GM12874 (cell line): Measurements from ENCODE around the gene ASB5.

ENCODE experiments used
- TF ChIP-seq, protein P1 (sequence below): IDR thresholded peaks from 2 replicates; pipeline ENCODE4 v1.5.1; 2011; ENCODE audit warnings: low read depth, mild to moderate bottlenecking, control low read depth, low read length, moderate library complexity; ENCODE audit not compliant: insufficient read depth

ASB5 gene

DNA sequence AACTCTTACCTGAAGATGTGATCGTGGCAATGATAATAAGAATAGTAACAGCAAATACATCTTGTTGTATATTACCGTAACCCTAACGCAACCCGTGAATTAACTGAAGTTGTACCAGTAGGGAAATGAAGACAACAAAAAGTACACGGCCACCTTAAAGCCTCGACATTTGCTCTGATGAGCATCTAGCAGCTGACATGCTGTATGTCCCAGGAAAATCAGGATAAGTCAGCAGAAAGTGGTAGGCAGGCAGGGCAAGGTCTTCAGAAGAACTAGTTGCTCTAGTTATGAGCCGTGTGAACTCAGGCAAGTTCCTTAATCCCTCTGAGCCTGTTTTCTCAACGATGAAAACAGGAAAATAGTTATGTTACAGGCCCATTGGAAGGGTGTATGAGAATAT lies 7.7 kb upstream of the ASB5 start:
- TF ChIP-seq, protein P1, sequence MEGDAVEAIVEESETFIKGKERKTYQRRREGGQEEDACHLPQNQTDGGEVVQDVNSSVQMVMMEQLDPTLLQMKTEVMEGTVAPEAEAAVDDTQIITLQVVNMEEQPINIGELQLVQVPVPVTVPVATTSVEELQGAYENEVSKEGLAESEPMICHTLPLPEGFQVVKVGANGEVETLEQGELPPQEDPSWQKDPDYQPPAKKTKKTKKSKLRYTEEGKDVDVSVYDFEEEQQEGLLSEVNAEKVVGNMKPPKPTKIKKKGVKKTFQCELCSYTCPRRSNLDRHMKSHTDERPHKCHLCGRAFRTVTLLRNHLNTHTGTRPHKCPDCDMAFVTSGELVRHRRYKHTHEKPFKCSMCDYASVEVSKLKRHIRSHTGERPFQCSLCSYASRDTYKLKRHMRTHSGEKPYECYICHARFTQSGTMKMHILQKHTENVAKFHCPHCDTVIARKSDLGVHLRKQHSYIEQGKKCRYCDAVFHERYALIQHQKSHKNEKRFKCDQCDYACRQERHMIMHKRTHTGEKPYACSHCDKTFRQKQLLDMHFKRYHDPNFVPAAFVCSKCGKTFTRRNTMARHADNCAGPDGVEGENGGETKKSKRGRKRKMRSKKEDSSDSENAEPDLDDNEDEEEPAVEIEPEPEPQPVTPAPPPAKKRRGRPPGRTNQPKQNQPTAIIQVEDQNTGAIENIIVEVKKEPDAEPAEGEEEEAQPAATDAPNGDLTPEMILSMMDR = no peak

DNA sequence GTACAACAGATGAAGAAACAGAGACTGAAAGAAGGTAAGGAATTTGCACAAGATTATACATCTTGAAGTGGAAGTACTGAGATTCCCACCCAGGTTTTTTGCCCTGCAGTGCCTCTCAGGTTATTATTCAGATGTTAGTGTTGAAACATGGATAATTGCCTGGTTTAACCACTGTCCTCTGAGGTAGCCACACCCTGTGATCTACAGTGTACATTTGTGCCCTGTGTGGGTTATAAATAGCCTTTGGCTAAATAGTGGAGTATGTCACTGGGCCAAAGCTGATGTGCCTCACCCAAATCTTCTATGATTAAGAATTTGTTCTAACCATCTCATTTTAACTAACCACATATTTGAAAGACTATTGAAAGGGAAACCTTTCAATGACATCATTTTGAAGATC lies 5.4 kb upstream of the ASB5 start:
- TF ChIP-seq, protein P1 = no peak

DNA sequence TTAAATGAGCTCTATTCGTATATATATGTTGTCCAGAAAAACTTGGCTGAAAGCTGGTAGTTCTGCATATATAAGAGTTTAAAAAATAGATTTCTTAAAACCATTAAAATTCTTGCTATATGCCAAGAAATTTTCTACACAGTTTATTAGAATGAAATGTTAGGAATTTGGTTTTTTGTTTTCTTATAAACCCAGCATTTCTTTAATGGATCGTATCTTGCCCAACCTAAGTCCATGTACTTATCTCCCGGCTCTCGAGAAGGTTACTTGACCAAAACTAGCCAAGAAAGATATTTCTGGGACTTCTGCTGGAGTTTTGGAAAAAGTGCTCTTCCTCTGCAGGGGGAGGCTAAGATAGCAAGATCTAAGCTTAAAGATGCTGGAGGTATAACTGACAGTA lies 4.7 kb upstream of the ASB5 start:
- TF ChIP-seq, protein P1 = no peak

DNA sequence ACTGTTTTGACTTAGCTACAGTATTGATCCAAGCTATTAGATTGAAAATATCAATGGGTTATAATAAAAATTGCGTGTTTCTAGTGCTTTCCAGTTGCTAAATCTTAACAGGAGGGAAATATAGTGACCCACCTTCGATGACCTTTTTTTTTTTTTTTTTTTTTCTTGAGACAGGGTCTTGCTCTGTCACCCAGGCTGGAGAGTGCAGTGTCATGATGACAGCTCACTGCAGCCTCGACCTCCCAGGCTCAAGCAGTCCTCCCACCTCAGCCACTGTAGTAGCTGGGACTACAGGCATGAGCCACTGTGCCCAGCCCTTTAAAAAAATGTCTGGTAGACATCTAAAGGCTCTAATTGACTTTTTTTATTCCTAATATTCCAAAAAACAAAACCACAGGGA lies 3.8 kb upstream of the ASB5 start:
- TF ChIP-seq, protein P1 = no peak

DNA sequence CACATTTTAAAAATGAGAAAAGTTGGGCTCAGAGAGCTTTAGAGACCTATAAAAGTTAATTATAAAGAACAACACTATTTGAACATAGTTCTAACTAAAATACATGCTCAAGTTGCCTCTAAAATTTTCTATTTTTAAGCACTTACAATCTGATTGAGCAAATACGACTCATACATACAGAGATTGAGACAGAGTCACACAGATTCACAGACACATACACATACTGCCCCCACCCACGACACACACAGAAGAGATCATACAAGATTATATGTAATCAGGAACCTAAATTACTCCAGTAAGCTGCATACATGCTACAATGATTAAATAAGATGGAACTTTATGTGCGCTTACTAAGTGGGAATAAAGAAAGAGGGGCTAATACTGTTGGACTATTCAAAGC lies 2.7 kb upstream of the ASB5 start:
- TF ChIP-seq, protein P1 = no peak

DNA sequence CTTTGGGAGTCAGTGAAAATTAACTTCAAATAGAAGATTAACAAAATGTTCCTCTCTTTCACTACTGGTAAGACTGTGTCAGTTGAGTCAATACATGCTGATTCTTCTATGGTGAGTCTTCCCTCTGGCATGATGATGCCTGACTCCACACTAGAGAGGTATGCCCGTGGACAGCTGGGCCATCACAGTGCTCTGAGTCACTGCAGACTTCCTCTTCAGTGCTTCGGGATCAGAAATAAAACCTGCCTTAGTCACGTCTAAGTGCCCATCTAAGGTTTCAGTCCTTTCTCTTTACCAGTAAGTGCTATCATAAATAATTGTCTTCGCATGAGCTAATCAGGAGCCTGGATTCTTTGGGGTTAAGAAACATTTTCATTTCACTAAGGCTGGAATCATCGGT lies 1.6 kb upstream of the ASB5 start:
- TF ChIP-seq, protein P1 = no peak

DNA sequence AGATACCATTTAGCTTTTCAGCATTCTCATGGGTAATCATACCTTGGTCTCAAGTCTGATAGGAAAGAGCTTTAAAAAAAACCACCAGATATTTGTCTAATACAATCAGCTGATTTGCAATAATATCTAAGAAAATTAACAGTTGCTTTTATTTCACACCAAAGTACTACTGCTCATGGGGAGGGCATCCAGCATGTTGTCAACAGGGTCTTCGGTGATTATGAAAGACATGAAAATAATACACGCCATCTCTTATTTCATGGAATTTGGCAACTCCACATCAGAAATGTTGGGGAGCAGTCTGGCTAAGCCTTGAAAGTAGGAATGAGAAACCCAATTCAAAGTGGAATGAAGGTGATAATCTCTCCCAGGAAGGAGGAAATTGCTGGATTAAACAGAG lies 3.0 kb downstream of the ASB5 start:
- TF ChIP-seq, protein P1 = no peak

DNA sequence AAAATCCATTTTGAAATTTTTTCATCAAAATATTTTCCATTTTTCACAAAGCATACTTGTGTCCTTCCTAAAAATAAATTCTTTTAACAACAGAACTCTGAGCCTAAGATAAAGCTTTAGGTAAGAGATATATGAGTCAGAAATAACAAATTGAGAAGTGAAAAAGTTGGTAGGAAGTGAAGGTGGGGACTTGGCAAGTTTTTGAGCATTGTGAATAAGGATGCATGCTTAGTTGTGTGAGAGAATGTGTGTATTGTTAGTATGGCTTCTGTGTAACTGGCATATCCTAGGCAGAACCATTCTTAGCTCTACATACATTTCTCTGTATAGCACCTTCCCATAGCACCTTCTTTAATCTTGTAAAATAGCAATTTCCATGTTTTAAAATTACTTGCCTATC lies 6.8 kb downstream of the ASB5 start:
- TF ChIP-seq, protein P1 = no peak
